K562 (cell line): Measurements from ENCODE around the gene GOLT1A. TPM values are rescaled to one million over a fixed set of nuclear protein-coding genes. Genes with fewer than 3 reads are reported as not detected.

Experiments
- ATAC-seq: fragments of 200-7000 bp; cut with Tn5 transposase; 3 replicates; pipeline ENCODE4 v1.9.1; 2020; ENCODE audit warnings: moderate library complexity
- BruUV-seq: library from RNA; stranded (reverse); fragments of 400-500 nt; replicated peaks from 2 replicates; lab custom pipeline; 2021; lab: Mats Ljungman, UMichigan
- CTCF ChIA-PET: fragments of 300-600 bp; formaldehyde crosslinking; extraction: SDS; loops from one replicate; lab custom pipeline; 2021; ENCODE audit warnings: low intra/inter-chr PET ratio; lab: Yijun Ruan, JAX
- POLR2A ChIA-PET: fragments of 300-600, 350-650 bp; sonication (Branson Sonifier 250); formaldehyde crosslinking; extraction: SDS; loops from one replicate; lab custom pipeline; 2021; ENCODE audit warnings: antibody characterized with exemption, inconsistent platforms; lab: Yijun Ruan, JAX
- DNase-seq, 4 experiments: peaks; one replicate each; pipeline versions ENCODE4 v3.0.0 to v3.0.0-alpha.2; 2011 to 2018; ENCODE audit warnings: low spot score in 3 of 4, mixed read lengths in 3 of 4; ENCODE audit errors: extremely low read depth in 1 of 4
- FAIRE-seq: peaks from 2 replicates; lab custom pipeline; 2011; peaks lifted over from hg19 to GRCh38; lab: Jason Lieb, UNC
- H2AFZ ChIP-seq: 2 replicates; pipeline ENCODE4 v1.6.0; 2011; ENCODE audit warnings: low read depth, low read length, control low read depth, inconsistent platforms
- H3K27ac ChIP-seq: fragments of 200-600 bp; 3 replicates; pipeline ENCODE4 v1.8.0; 2011; ENCODE audit warnings: low read depth, mild to moderate bottlenecking, control low read depth, inconsistent platforms, low read length, moderate library complexity, mixed read lengths; ENCODE audit errors: extremely low read depth
- H3K27me3 ChIP-seq, 2 experiments: fragments of 300-600 bp in 1 of 2; 2 replicates in 1 of 2; 3 replicates in 1 of 2; pipeline versions ENCODE4 v1.6.0 to v1.8.0; 2011; ENCODE audit warnings: inconsistent platforms in 2 of 2, low read length in 2 of 2, mild to moderate bottlenecking in 1 of 2, mixed read lengths in 1 of 2, moderate library complexity in 1 of 2; ENCODE audit not compliant: control insufficient read depth in 2 of 2, insufficient read depth in 2 of 2
- H3K36me3 ChIP-seq: fragments of 300-600 bp; 3 replicates; pipeline ENCODE4 v1.8.0; 2011; ENCODE audit warnings: mild to moderate bottlenecking, low read length, inconsistent platforms; ENCODE audit not compliant: control insufficient read depth, insufficient read depth
- H3K4me1 ChIP-seq, 2 experiments: fragments of 200-600 bp in 1 of 2; replicated peaks in 1 of 2; 2 replicates in 1 of 2; 3 replicates in 1 of 2; pipeline versions ENCODE4 v1.5.1 to v1.8.0; 2011; ENCODE audit warnings: inconsistent platforms in 2 of 2, low read length in 2 of 2, mild to moderate bottlenecking in 1 of 2, mixed read lengths in 1 of 2, moderate library complexity in 1 of 2; ENCODE audit not compliant: control insufficient read depth in 2 of 2, insufficient read depth in 2 of 2
- H3K4me2 ChIP-seq: 2 replicates; pipeline ENCODE4 v1.6.1; 2011; ENCODE audit warnings: low read length, control low read depth, inconsistent platforms, mixed read lengths; ENCODE audit not compliant: insufficient read depth
- H3K4me3 ChIP-seq: fragments of 200-600 bp; sonication (generic), shearing (Covaris generic); 2 replicates; pipeline ENCODE4 v1.5.1; 2016; ENCODE audit warnings: control low read depth, inconsistent platforms
- H3K79me2 ChIP-seq: fragments of 200-600 bp; 3 replicates; pipeline ENCODE4 v1.8.0; 2011; ENCODE audit warnings: low read length, inconsistent platforms; ENCODE audit not compliant: control insufficient read depth, insufficient read depth
- H3K9ac ChIP-seq, 2 experiments: 2 replicates each; pipeline versions ENCODE4 v1.6.0 to v1.6.1; 2011; ENCODE audit warnings: low read depth in 2 of 2, low read length in 2 of 2, control low read depth in 1 of 2, inconsistent platforms in 1 of 2, mild to moderate bottlenecking in 1 of 2, mixed read lengths in 1 of 2; ENCODE audit not compliant: insufficient read depth in 1 of 2
- H3K9me1 ChIP-seq: one replicate; pipeline ENCODE4 v1.6.0; 2011; ENCODE audit warnings: inconsistent platforms, mild to moderate bottlenecking, low read length, moderate library complexity; ENCODE audit not compliant: control insufficient read depth, insufficient read depth
- H3K9me3 ChIP-seq: replicated peaks from 2 replicates; pipeline ENCODE4 v1.5.1; 2011; ENCODE audit warnings: low read depth, low read length, inconsistent platforms; ENCODE audit not compliant: control insufficient read depth, insufficient read depth
- H4K20me1 ChIP-seq: replicated peaks from 2 replicates; pipeline ENCODE4 v1.6.1; 2011; ENCODE audit warnings: low read length, inconsistent platforms, mixed read lengths; ENCODE audit not compliant: control insufficient read depth, insufficient read depth
- CHAMP1 ChIP-seq: fragments of 450-650 bp; IDR thresholded peaks from 2 replicates; pipeline ENCODE4 v1.6.1; 2016; ENCODE audit warnings: mild to moderate bottlenecking
- FOXK1 ChIP-seq: sonication (generic); formaldehyde crosslinking; IDR thresholded peaks from 2 replicates; pipeline ENCODE4 v1.8.0; 2022; ENCODE audit warnings: missing genetic modification reagents, mild to moderate bottlenecking, borderline replicate concordance
- HDAC8 ChIP-seq: fragments of 450-650 bp; IDR thresholded peaks from 2 replicates; pipeline ENCODE4 v1.6.1; 2016; ENCODE audit warnings: mild to moderate bottlenecking, missing genetic modification characterization, moderate library complexity, missing compliant biosample characterization
- MCM5 ChIP-seq: fragments of 450-650 bp; IDR thresholded peaks from 2 replicates; pipeline ENCODE4 v1.6.1; 2016; ENCODE audit warnings: low read depth
- MLLT1 ChIP-seq, 2 experiments: fragments of 450-650 bp; IDR thresholded peaks; 2 replicates each; pipeline ENCODE4 v1.6.1; 2016
- MLX ChIP-seq, 2 experiments: fragments of 450-650 bp in 1 of 2; sonication (generic) in 1 of 2; formaldehyde crosslinking; conservative IDR thresholded peaks; 2 replicates each; pipeline versions ENCODE4 v1.4.0 to v1.8.1; 2020 to 2022; ENCODE audit warnings: mild to moderate bottlenecking in 1 of 2, missing genetic modification reagents in 1 of 2
- NCOA1 ChIP-seq: fragments of 450-650 bp; IDR thresholded peaks from 2 replicates; pipeline ENCODE4 v1.6.1; 2016; ENCODE audit warnings: low read depth
- SMC3 ChIP-seq: conservative IDR thresholded peaks from 2 replicates; pipeline ENCODE4 v1.6.1; 2011; ENCODE audit warnings: low read depth, low read length, improper control_type of control experiment; ENCODE audit not compliant: insufficient read depth
- SRSF7 ChIP-seq: fragments of 200-400 bp; formaldehyde crosslinking; optimal IDR thresholded peaks from 2 replicates; pipeline ENCODE3; 2017; ENCODE audit warnings: mild to moderate bottlenecking, low read depth, low read length
- TRIM24 ChIP-seq, 2 experiments: fragments of 450-650 bp; IDR thresholded peaks; 2 replicates each; pipeline ENCODE4 v1.6.1; 2016
- ZNF174 ChIP-seq: fragments of 250-450 bp; sonication (Bioruptor Pico); IDR thresholded peaks from 2 replicates; pipeline ENCODE4 v1.4.0; 2020; ENCODE audit warnings: mild to moderate bottlenecking
- WGBS: fragments of 100-300 bp; shearing (Covaris generic); methylation state at CpG from one replicate; pipeline ENCODE4 v1.1.6; 2016; ENCODE audit warnings: low coverage, mixed read lengths; ENCODE audit not compliant: insufficient coverage; ENCODE audit errors: missing lambda C conversion rate; 5-methylcytosine and 5-hydroxymethylcytosine counted together
- in situ Hi-C: fragments of 300-500 bp; cut with MboI; formaldehyde crosslinking; loops from 4 replicates; pipeline ENCODE4 v1.15.0; 2018; ENCODE audit warnings: inconsistent platforms, mixed read lengths
- intact Hi-C: fragments of 100-400 bp; cut with micrococcal nuclease; formaldehyde crosslinking; loops from 2 replicates; pipeline ENCODE4 v1.14.2; 2022
- polyA plus RNA-seq, 8 experiments: library from polyadenylated mRNA; depleted of rRNA in 4 of 8; stranded (reverse) in 5 of 8; unstranded in 3 of 8; fragments of >200 nt; fragmentation: Nextera tagmentation in 2 of 8; fragmentation: Illumina TruSeq in 1 of 8; extraction: Ambion mirVana in 2 of 8; extraction: Trizol in 1 of 8; gene quantifications; 2 replicates each; pipeline versions ENCODE4 v1.2.1 to v1.2.3, GENCODE V29; 2011 to 2014; ENCODE audit warnings: inconsistent platforms in 1 of 8, missing spikeins in 1 of 8
- total RNA-seq, 7 experiments: library from RNA; depleted of rRNA in 6 of 7; stranded (reverse); fragments of >200 nt in 6 of 7; fragmentation: Illumina TruSeq in 2 of 7; extraction: Trizol in 2 of 7; gene quantifications; 2 replicates each; pipeline versions ENCODE4 v1.2.1 to v1.2.3, GENCODE V29; 2011 to 2021; ENCODE audit warnings: low replicate concordance in 1 of 7

GOLT1A gene
- total and polyA plus RNA-seq, 9 of the 15 experiments (the other 6 are each of a cell fraction or from before 2014, with no cell fraction given) = not detected

DNA sequence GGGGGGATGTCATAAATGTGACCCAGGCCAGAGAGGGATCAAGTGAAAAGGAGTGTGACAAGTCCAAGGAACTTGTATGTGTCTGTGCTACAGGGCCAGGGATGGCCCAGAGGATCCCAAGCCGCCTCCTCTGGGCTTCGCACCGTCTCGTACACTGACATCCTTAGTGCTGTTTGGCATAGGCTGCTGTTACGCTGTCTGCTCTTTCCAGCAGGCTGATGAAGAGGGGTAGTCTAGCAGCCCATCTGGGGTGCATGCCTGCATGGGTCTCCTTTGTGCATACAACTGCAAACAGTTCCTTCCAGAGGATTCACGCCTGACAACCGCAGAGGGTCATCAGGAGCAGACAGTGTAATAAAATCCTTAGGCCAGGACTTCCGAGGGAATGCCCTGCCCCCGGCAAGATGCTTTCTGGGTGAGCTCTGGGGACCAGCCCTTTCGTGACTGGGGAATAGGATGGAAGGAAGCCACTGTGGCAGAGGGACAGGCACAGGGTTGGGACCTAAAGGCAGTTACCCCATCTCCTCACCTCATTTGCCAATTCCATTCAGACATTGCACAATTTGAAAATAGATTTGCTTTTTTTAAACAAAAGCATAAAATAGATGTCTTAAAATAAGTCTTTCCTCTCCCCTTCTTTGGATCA, 6.3 kb upstream of the GOLT1A start:
- intact Hi-C loops (no loop called here), in situ Hi-C loops (no loop called here)
- Histone ChIP-seq H3K4me1 (no peaks in the 10 kb centered on the region), H3K4me2 (no peak overlapping the region), H3K9me1 (no peaks in the 10 kb centered on the region), H2AFZ (no peak overlapping the region), H3K9me3 (no peaks in the 10 kb centered on the region), H4K20me1 (peaks cover 15% of the 10 kb centered on the region), H3K27ac (no peak overlapping the region), H3K36me3 (no peaks in the 10 kb centered on the region), H3K79me2 (no peaks in the 10 kb centered on the region), H3K27me3 (peaks cover 14 to 56% of the 10 kb centered on the region in 2 experiments), H3K4me3 (no peak overlapping the region), H3K9ac (no peak overlapping the region)
- ATAC-seq (no peak), FAIRE-seq (no peak), DNase-seq (no peak)
- CTCF ChIA-PET = no interaction called here
- TF ChIP-seq ZNF174 (no peak), NCOA1 (no peak), MCM5 (no peak), MLX (CRISPR knock-in tag; conservative IDR thresholded peaks at IDR 0.05) (no peak), CHAMP1 (no peak), SRSF7 (no peak), HDAC8 (tag) (no peak), MLLT1 (IDR thresholded peaks at IDR 0.05) (no peak), FOXK1 (CRISPR knock-in tag) (no peak), TRIM24 (IDR thresholded peaks at IDR 0.05) (no peak), SMC3 (no peak)
- no TSS peak for BruUV-seq
- POLR2A ChIA-PET = interaction anchor here (0.6 kb wide), 1 partner anchor 620 kb away, joined by 3 read pairs; no protein-coding TSS in a partner anchor
- WGBS = 1% methylated on average over 10 of the region's 10 CpGs
